ENCODE data around the gene GSTM5. TPM values are rescaled to one million over a fixed set of nuclear protein-coding genes. Genes with fewer than 3 reads are reported as not detected.

Gene GSTM5
- total RNA-seq, 1 experiment from 2014 or later: 0.11 TPM

DNA sequence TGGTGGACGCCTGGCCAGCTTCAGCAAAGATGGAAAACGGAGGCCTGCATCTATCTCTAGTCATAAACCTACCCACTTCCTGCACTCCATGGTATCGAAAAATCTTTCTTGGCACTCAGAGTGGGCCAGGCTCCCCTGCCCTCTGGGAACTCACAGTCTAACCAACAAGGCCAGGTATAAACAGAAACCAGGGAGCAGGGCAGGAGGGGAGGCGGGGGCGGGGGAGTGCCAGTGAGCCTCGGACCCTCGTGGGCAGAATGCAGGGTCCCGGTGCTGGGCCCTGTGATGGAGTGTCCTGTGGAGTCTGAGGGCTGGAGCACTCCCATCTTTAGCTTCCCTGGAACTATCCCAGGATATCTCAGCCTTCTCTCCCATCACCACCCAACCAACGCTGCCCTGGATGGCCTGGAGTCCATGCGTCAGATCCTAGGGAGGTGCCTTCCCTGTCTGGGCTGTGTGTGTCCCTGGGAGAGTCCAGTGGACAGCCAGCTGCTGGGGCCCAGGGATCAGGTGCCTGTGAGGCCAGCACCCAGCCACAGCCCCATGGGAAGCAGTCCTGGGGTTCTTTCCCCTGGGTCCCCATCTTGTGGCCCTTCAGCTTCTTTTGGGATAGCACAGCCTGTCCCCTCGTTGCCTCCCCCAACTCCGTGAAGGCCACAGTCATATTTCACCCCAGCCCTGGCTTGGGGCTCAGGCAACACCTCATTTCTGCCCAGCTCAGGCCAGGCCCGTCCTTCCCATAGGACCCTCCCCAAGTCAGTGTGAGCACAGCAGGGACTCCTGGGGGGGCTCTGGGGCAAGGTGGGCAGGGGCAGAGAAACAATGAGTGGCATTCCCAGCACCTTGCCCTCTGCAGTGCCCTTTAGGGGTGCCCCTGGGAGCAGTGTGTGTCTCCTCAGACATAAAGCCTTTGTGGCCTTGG, 52.8 kb downstream of the GSTM5 start:
- no peak for ATAC-seq
- ChIA-PET POLR2A (no interaction called here), CTCF (interaction anchor here (0.7 to 3.7 kb wide), 5 partner anchors 12 to 295 kb away, joined by 3 to 21 read pairs (median 4); no protein-coding TSS in a partner anchor)
- no peak overlapping the region for H3K27ac Mint-ChIP-seq
- no peak for DNase-seq (ENCODE audit: low spot score)
- no peak overlapping the region for H3K4me3 Mint-ChIP-seq
- H3K9me3 Mint-ChIP-seq: no peaks in the 10 kb centered on the region
- no peaks in the 10 kb centered on the region for H3K36me3 Mint-ChIP-seq
- H3K27me3 Mint-ChIP-seq (ENCODE audit: low read depth): no peaks in the 10 kb centered on the region; the same call in 1 of the 2 replicates
- peaks cover 6% of the 10 kb centered on the region; the same call in 1 of the 2 replicates for H3K4me1 Mint-ChIP-seq
- TF ChIP-seq, protein P1, sequence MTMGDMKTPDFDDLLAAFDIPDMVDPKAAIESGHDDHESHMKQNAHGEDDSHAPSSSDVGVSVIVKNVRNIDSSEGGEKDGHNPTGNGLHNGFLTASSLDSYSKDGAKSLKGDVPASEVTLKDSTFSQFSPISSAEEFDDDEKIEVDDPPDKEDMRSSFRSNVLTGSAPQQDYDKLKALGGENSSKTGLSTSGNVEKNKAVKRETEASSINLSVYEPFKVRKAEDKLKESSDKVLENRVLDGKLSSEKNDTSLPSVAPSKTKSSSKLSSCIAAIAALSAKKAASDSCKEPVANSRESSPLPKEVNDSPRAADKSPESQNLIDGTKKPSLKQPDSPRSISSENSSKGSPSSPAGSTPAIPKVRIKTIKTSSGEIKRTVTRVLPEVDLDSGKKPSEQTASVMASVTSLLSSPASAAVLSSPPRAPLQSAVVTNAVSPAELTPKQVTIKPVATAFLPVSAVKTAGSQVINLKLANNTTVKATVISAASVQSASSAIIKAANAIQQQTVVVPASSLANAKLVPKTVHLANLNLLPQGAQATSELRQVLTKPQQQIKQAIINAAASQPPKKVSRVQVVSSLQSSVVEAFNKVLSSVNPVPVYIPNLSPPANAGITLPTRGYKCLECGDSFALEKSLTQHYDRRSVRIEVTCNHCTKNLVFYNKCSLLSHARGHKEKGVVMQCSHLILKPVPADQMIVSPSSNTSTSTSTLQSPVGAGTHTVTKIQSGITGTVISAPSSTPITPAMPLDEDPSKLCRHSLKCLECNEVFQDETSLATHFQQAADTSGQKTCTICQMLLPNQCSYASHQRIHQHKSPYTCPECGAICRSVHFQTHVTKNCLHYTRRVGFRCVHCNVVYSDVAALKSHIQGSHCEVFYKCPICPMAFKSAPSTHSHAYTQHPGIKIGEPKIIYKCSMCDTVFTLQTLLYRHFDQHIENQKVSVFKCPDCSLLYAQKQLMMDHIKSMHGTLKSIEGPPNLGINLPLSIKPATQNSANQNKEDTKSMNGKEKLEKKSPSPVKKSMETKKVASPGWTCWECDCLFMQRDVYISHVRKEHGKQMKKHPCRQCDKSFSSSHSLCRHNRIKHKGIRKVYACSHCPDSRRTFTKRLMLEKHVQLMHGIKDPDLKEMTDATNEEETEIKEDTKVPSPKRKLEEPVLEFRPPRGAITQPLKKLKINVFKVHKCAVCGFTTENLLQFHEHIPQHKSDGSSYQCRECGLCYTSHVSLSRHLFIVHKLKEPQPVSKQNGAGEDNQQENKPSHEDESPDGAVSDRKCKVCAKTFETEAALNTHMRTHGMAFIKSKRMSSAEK (CRISPR knock-in tag; IDR thresholded peaks at IDR 0.05; ENCODE audit: borderline replicate concordance): no peak
- TF ChIP-seq GABPB1 (CRISPR knock-in tag; IDR thresholded peaks at IDR 0.05) (no peak), ATF3 (CRISPR knock-in tag; conservative IDR thresholded peaks at IDR 0.05) (no peak), ZNF423 (CRISPR knock-in tag; IDR thresholded peaks at IDR 0.05) (no peak), ERG (CRISPR knock-in tag; IDR thresholded peaks at IDR 0.05) (no peak), ZBTB21 (CRISPR knock-in tag; IDR thresholded peaks at IDR 0.05; ENCODE audit: borderline replicate concordance) (no peak), CBFB (CRISPR knock-in tag; IDR thresholded peaks at IDR 0.05; ENCODE audit: low read depth) (no peak), NR2C2 (CRISPR knock-in tag; IDR thresholded peaks at IDR 0.05) (no peak), SMAD4 (CRISPR knock-in tag; IDR thresholded peaks at IDR 0.05) (no peak), ZBTB43 (CRISPR knock-in tag; IDR thresholded peaks at IDR 0.05) (no peak), NFYB (CRISPR knock-in tag; conservative IDR thresholded peaks at IDR 0.05; ENCODE audit: low read depth) (no peak), ZNF121 (CRISPR knock-in tag; IDR thresholded peaks at IDR 0.05) (no peak)
- TF ChIP-seq, protein P2, sequence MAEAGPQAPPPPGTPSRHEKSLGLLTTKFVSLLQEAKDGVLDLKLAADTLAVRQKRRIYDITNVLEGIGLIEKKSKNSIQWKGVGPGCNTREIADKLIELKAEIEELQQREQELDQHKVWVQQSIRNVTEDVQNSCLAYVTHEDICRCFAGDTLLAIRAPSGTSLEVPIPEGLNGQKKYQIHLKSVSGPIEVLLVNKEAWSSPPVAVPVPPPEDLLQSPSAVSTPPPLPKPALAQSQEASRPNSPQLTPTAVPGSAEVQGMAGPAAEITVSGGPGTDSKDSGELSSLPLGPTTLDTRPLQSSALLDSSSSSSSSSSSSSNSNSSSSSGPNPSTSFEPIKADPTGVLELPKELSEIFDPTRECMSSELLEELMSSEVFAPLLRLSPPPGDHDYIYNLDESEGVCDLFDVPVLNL (CRISPR knock-in tag; IDR thresholded peaks at IDR 0.05; ENCODE audit: borderline replicate concordance, low read depth): no peak
- TF ChIP-seq, protein P3, sequence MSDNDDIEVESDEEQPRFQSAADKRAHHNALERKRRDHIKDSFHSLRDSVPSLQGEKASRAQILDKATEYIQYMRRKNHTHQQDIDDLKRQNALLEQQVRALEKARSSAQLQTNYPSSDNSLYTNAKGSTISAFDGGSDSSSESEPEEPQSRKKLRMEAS (CRISPR knock-in tag; IDR thresholded peaks at IDR 0.05): no peak
- TF ChIP-seq, protein P4, sequence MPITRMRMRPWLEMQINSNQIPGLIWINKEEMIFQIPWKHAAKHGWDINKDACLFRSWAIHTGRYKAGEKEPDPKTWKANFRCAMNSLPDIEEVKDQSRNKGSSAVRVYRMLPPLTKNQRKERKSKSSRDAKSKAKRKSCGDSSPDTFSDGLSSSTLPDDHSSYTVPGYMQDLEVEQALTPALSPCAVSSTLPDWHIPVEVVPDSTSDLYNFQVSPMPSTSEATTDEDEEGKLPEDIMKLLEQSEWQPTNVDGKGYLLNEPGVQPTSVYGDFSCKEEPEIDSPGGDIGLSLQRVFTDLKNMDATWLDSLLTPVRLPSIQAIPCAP (CRISPR knock-in tag; IDR thresholded peaks at IDR 0.05): no peak
- TF ChIP-seq, protein P5, sequence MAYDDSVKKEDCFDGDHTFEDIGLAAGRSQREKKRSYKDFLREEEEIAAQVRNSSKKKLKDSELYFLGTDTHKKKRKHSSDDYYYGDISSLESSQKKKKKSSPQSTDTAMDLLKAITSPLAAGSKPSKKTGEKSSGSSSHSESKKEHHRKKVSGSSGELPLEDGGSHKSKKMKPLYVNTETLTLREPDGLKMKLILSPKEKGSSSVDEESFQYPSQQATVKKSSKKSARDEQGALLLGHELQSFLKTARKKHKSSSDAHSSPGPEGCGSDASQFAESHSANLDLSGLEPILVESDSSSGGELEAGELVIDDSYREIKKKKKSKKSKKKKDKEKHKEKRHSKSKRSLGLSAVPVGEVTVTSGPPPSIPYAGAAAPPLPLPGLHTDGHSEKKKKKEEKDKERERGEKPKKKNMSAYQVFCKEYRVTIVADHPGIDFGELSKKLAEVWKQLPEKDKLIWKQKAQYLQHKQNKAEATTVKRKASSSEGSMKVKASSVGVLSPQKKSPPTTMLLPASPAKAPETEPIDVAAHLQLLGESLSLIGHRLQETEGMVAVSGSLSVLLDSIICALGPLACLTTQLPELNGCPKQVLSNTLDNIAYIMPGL (CRISPR knock-in tag; IDR thresholded peaks at IDR 0.05): no peak
- TF ChIP-seq, protein P6, sequence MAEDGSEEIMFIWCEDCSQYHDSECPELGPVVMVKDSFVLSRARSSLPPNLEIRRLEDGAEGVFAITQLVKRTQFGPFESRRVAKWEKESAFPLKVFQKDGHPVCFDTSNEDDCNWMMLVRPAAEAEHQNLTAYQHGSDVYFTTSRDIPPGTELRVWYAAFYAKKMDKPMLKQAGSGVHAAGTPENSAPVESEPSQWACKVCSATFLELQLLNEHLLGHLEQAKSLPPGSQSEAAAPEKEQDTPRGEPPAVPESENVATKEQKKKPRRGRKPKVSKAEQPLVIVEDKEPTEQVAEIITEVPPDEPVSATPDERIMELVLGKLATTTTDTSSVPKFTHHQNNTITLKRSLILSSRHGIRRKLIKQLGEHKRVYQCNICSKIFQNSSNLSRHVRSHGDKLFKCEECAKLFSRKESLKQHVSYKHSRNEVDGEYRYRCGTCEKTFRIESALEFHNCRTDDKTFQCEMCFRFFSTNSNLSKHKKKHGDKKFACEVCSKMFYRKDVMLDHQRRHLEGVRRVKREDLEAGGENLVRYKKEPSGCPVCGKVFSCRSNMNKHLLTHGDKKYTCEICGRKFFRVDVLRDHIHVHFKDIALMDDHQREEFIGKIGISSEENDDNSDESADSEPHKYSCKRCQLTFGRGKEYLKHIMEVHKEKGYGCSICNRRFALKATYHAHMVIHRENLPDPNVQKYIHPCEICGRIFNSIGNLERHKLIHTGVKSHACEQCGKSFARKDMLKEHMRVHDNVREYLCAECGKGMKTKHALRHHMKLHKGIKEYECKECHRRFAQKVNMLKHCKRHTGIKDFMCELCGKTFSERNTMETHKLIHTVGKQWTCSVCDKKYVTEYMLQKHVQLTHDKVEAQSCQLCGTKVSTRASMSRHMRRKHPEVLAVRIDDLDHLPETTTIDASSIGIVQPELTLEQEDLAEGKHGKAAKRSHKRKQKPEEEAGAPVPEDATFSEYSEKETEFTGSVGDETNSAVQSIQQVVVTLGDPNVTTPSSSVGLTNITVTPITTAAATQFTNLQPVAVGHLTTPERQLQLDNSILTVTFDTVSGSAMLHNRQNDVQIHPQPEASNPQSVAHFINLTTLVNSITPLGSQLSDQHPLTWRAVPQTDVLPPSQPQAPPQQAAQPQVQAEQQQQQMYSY (CRISPR knock-in tag; IDR thresholded peaks at IDR 0.05): no peak
- TF ChIP-seq, protein P7, sequence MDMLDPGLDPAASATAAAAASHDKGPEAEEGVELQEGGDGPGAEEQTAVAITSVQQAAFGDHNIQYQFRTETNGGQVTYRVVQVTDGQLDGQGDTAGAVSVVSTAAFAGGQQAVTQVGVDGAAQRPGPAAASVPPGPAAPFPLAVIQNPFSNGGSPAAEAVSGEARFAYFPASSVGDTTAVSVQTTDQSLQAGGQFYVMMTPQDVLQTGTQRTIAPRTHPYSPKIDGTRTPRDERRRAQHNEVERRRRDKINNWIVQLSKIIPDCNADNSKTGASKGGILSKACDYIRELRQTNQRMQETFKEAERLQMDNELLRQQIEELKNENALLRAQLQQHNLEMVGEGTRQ (CRISPR knock-in tag; IDR thresholded peaks at IDR 0.05): no peak

All from WTC11 (cell line).